Measurements from ENCODE around the gene ADGRF3. TPM values are rescaled to one million over a fixed set of nuclear protein-coding genes. Genes with fewer than 3 reads are reported as not detected.
A peak's percentile ranks its signal among the peaks of the same experiment; 100 is the strongest.
"Not testable (repeated sequence)": the region's sequence is repeated elsewhere in the genome, so short reads cannot be mapped to it uniquely, and the experiment has no call there.

ADGRF3 gene
- polyA plus RNA-seq, 2 donors: 0.11 to 0.12 TPM

- Histone ChIP-seq H3K27me3 (ENCODE audit: control insufficient read depth in 1 of 2, insufficient read depth in 2 of 2, low read length in 2 of 2) (no peaks in the 10 kb centered on the region), H3K4me1 (ENCODE audit: control insufficient read depth in 2 of 2, insufficient read depth in 2 of 2, low read length in 1 of 2) (no peaks in the 10 kb centered on the region), H3K27ac (ENCODE audit: low read depth in 2 of 2, low read length in 1 of 2) (peak overlapping the region in 1 of 2 donors; percentile 41), H3K4me3 (ENCODE audit: low read depth in 1 of 2, low read length in 2 of 2) (no peak overlapping the region), H3K36me3 (ENCODE audit: control insufficient read depth in 2 of 2, insufficient read depth in 2 of 2, low read length in 1 of 2) (peaks cover 0 to 2% of the 10 kb centered on the region in 2 donors), H3K9me3 (ENCODE audit: control insufficient read depth in 2 of 2, insufficient read depth in 1 of 2, low read depth in 1 of 2, low read length in 1 of 2) (no peaks in the 10 kb centered on the region)
- 50 to 56% methylated on average over 2 of the region's 2 CpGs for WGBS, 2 donors
Measured at GRCh38 chr2:26273501-26273900, 73.1 kb downstream of the ADGRF3 start.

GRCh38 chr2:26270373-26270772 is 76.2 kb downstream of the ADGRF3 start:
- Histone ChIP-seq H3K9me3 (ENCODE audit: control insufficient read depth in 2 of 2, insufficient read depth in 1 of 2, low read depth in 1 of 2, low read length in 1 of 2) (no peaks in the 10 kb centered on the region), H3K4me3 (ENCODE audit: low read depth in 1 of 2, low read length in 2 of 2) (no peak overlapping the region), H3K27me3 (ENCODE audit: control insufficient read depth in 1 of 2, insufficient read depth in 2 of 2, low read length in 2 of 2) (no peaks in the 10 kb centered on the region), H3K4me1 (ENCODE audit: control insufficient read depth in 2 of 2, insufficient read depth in 2 of 2, low read length in 1 of 2) (no peaks in the 10 kb centered on the region), H3K36me3 (ENCODE audit: control insufficient read depth in 2 of 2, insufficient read depth in 2 of 2, low read length in 1 of 2) (no peaks in the 10 kb centered on the region), H3K27ac (ENCODE audit: low read depth in 2 of 2, low read length in 1 of 2) (no peak overlapping the region)

GRCh38 chr2:26269571-26270158 is 76.9 kb downstream of the ADGRF3 start:
- no peaks in the 10 kb centered on the region for H3K9me3 ChIP-seq (ENCODE audit: control insufficient read depth in 2 of 2, insufficient read depth in 1 of 2, low read depth in 1 of 2, low read length in 1 of 2)
- peaks cover 0 to under 1% of the 10 kb centered on the region in 2 donors for H3K36me3 ChIP-seq (ENCODE audit: control insufficient read depth in 2 of 2, insufficient read depth in 2 of 2, low read length in 1 of 2)
- no peak overlapping the region for H3K4me3 ChIP-seq (ENCODE audit: low read depth in 1 of 2, low read length in 2 of 2)
- H3K4me1 ChIP-seq (ENCODE audit: control insufficient read depth in 2 of 2, insufficient read depth in 2 of 2, low read length in 1 of 2): no peaks in the 10 kb centered on the region
- no peak overlapping the region for H3K27ac ChIP-seq (ENCODE audit: low read depth in 2 of 2, low read length in 1 of 2)
- 72 to 73% methylated on average over 6 of the region's 6 CpGs for WGBS, 2 donors
- no peaks in the 10 kb centered on the region for H3K27me3 ChIP-seq (ENCODE audit: control insufficient read depth in 1 of 2, insufficient read depth in 2 of 2, low read length in 2 of 2)

GRCh38 chr2:26268670-26269385 is 77.8 kb downstream of the ADGRF3 start:
- 79 to 84% methylated on average over 12 of the region's 12 CpGs for WGBS, 2 donors
- not testable (repeated sequence) for H3K4me3 ChIP-seq (ENCODE audit: low read depth in 1 of 2, low read length in 2 of 2); H3K27me3 ChIP-seq (ENCODE audit: control insufficient read depth in 1 of 2, insufficient read depth in 2 of 2, low read length in 2 of 2); H3K4me1 ChIP-seq (ENCODE audit: control insufficient read depth in 2 of 2, insufficient read depth in 2 of 2, low read length in 1 of 2); H3K9me3 ChIP-seq (ENCODE audit: control insufficient read depth in 2 of 2, insufficient read depth in 1 of 2, low read depth in 1 of 2, low read length in 1 of 2); H3K36me3 ChIP-seq (ENCODE audit: control insufficient read depth in 2 of 2, insufficient read depth in 2 of 2, low read length in 1 of 2)
- H3K27ac ChIP-seq (ENCODE audit: low read depth in 2 of 2, low read length in 1 of 2): peak overlapping the region in 1 of 2 donors; percentile 24

- no peak overlapping the region for H3K4me3 ChIP-seq (ENCODE audit: low read depth in 1 of 2, low read length in 2 of 2)
- no peaks in the 10 kb centered on the region for H3K4me1 ChIP-seq (ENCODE audit: control insufficient read depth in 2 of 2, insufficient read depth in 2 of 2, low read length in 1 of 2)
- peaks cover 0 to 4% of the 10 kb centered on the region in 2 donors for H3K36me3 ChIP-seq (ENCODE audit: control insufficient read depth in 2 of 2, insufficient read depth in 2 of 2, low read length in 1 of 2)
- no peaks in the 10 kb centered on the region for H3K9me3 ChIP-seq (ENCODE audit: control insufficient read depth in 2 of 2, insufficient read depth in 1 of 2, low read depth in 1 of 2, low read length in 1 of 2)
- H3K27ac ChIP-seq (ENCODE audit: low read depth in 2 of 2, low read length in 1 of 2): no peak overlapping the region
- H3K27me3 ChIP-seq (ENCODE audit: control insufficient read depth in 1 of 2, insufficient read depth in 2 of 2, low read length in 2 of 2): no peaks in the 10 kb centered on the region
- WGBS, 2 donors: 94 to 96% methylated on average over 4 of the region's 4 CpGs
Measured at GRCh38 chr2:26268213-26268612, 78.4 kb downstream of the ADGRF3 start.

- H3K27ac ChIP-seq (ENCODE audit: low read depth in 2 of 2, low read length in 1 of 2); H3K27me3 ChIP-seq (ENCODE audit: control insufficient read depth in 1 of 2, insufficient read depth in 2 of 2, low read length in 2 of 2); H3K4me1 ChIP-seq (ENCODE audit: control insufficient read depth in 2 of 2, insufficient read depth in 2 of 2, low read length in 1 of 2); H3K4me3 ChIP-seq (ENCODE audit: low read depth in 1 of 2, low read length in 2 of 2); H3K36me3 ChIP-seq (ENCODE audit: control insufficient read depth in 2 of 2, insufficient read depth in 2 of 2, low read length in 1 of 2); H3K9me3 ChIP-seq (ENCODE audit: control insufficient read depth in 2 of 2, insufficient read depth in 1 of 2, low read depth in 1 of 2, low read length in 1 of 2): not testable (repeated sequence)
- WGBS, 2 donors: 92 to 95% methylated on average over 8 of the region's 8 CpGs
Measured at GRCh38 chr2:26258836-26259235, 87.8 kb downstream of the ADGRF3 start.

Other genes with a start within 250 kb of the ADGRF3 start
- gene GAREM2, start 173.7 kb downstream of the ADGRF3 start, polyA plus RNA-seq: under 1 TPM; 0.35 to 0.64 TPM
- gene HADHA, start 102.2 kb downstream of the ADGRF3 start, polyA plus RNA-seq: 10 to 100 TPM; 26.4 to 77.1 TPM
- 10 to 100 TPM; 50.0 to 82.4 TPM for gene HADHB, start 101.8 kb downstream of the ADGRF3 start, polyA plus RNA-seq
- 1 to 10 TPM; 3.9 to 6.8 TPM for gene SELENOI, start 646 bp downstream of the ADGRF3 start, polyA plus RNA-seq
- gene DRC1, start 55.1 kb upstream of the ADGRF3 start, polyA plus RNA-seq: under 1 TPM in 1 of 2 donors, not detected in 1; 0.08 TPM
- under 1 TPM; 0.04 to 0.20 TPM for gene OTOF, start 131.3 kb upstream of the ADGRF3 start, polyA plus RNA-seq

Data from esophagus (tissue), 2 donors.